Central memory CD8-positive, alpha-beta T cell (primary cell): ENCODE data around the gene RSRC1.
"Not testable (repeated sequence)": the region's sequence is repeated elsewhere in the genome, so short reads cannot be mapped to it uniquely, and the experiment has no call there.

Experiments used
- ATAC-seq: fragments of 150-1000 bp; cut with Tn5 transposase; replicated peaks from 2 replicates; pipeline ENCODE4 v1.10.0; 2022; ENCODE audit warnings: mild to moderate bottlenecking, moderate FRiP score, moderate number of reproducible peaks; ENCODE audit not compliant: poor library complexity, severe bottlenecking; ENCODE audit errors: extremely low read depth
- DNase-seq, 2 donors: peaks; one replicate each; pipeline ENCODE4 v3.0.0; 2021; ENCODE audit warnings: low spot score in 2 of 2
- H3K27ac Mint-ChIP-seq: one replicate; pipeline ENCODE4 v1.8.0; 2022; ENCODE audit warnings: low read depth, mild to moderate bottlenecking, moderate library complexity, mixed read lengths
- H3K27me3 Mint-ChIP-seq: one replicate; pipeline ENCODE4 v1.8.0; 2022; ENCODE audit warnings: mixed read lengths
- H3K36me3 Mint-ChIP-seq: one replicate; pipeline ENCODE4 v1.8.0; 2022; ENCODE audit warnings: mild to moderate bottlenecking, moderate library complexity, mixed read lengths; ENCODE audit not compliant: insufficient read depth
- H3K4me1 Mint-ChIP-seq: one replicate; pipeline ENCODE4 v1.8.0; 2022; ENCODE audit warnings: mixed read lengths
- H3K4me3 Mint-ChIP-seq: one replicate; pipeline ENCODE4 v1.8.0; 2022; ENCODE audit warnings: mild to moderate bottlenecking, moderate library complexity, mixed read lengths
- H3K9me3 Mint-ChIP-seq: one replicate; pipeline ENCODE4 v1.8.0; 2022; ENCODE audit warnings: mixed read lengths

RSRC1 gene

GRCh38 chr3:158520433-158520832 lies 410.5 kb downstream of the RSRC1 start:
- Mint-ChIP-seq H3K4me1 (no peaks in the 10 kb centered on the region), H3K27me3 (no peaks in the 10 kb centered on the region), H3K4me3 (no peak overlapping the region), H3K27ac (no peak overlapping the region), H3K9me3 (no peaks in the 10 kb centered on the region), H3K36me3 (peaks cover 2% of the 10 kb centered on the region)
- DNase-seq (no peak), ATAC-seq (no peak)

DNA sequence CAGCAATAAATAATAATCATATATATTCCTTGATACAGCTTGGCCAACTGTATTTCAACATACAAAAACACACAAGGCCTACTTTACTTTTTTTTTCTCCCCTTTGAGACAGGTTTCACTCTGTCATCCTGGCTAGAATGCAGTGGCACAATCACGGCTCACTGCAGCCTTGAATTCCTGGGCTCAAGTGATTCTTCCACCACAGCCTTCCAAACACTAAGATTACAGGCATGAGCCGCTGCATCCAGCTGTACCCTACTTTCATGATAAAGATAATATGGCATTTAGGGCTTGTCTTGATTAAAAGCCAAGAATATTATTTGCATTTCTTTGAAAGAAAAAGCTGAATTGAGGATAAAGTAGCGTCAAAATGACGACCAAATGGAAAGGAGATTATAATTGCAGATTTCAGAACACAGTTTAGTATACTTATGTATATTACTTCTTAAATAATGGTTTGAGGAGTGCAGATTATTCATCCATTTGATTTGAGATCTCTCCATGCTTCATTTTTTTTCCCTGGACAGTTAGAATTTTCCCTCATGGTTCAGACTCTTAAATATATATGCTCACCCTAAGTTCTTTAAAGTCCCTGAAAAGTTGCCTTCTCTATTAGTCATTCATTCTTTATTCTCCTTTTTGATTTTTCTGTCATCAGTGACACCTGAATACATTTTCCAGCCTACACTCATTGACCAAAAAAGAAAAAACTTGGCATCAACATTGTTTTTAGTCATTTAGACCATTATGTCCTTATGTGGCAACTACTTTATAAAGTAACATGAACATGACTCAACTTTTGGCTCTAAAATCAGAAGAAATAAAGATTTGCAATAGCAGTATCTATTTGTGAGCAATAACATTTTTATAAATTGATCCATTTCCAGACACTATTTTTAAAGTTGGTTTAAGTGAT lies 412.6 kb downstream of the RSRC1 start:
- ATAC-seq (no peak), DNase-seq (no peak)
- Mint-ChIP-seq H3K9me3 (no peaks in the 10 kb centered on the region), H3K36me3 (peaks cover 2% of the 10 kb centered on the region), H3K4me3 (no peak overlapping the region), H3K27me3 (no peaks in the 10 kb centered on the region), H3K4me1 (no peaks in the 10 kb centered on the region), H3K27ac (no peak overlapping the region)

- no peak overlapping the region for H3K4me3 Mint-ChIP-seq
- ATAC-seq (no peak), DNase-seq (no peak)
- H3K4me1 Mint-ChIP-seq = no peaks in the 10 kb centered on the region
- no peaks in the 10 kb centered on the region for H3K9me3 Mint-ChIP-seq
- no peak overlapping the region for H3K27ac Mint-ChIP-seq
- no peaks in the 10 kb centered on the region for H3K27me3 Mint-ChIP-seq
- H3K36me3 Mint-ChIP-seq = no peaks in the 10 kb centered on the region
These were observed 418.3 kb downstream of the RSRC1 start for GRCh38 chr3:158528076-158528674.

DNA sequence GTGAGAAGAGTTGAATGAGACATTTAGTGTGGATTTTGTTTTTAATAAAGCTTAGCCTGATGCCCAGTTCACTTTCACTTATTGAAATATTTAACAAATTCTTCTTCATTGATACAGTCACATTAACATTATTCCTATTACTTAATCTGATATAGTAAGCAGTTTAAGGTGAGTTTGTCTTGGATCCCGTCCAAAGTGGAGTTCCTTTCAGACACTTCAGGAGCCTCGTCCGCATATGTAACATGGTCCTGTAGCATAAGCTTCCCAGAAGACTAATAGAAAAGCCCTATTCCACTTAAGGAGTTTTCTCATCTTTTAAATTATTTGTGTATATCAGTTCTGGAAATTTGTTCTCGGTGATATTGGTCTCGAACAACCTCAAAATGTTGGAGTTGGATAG lies 421.4 kb downstream of the RSRC1 start:
- Mint-ChIP-seq H3K36me3 (no peaks in the 10 kb centered on the region), H3K27me3 (no peaks in the 10 kb centered on the region), H3K4me1 (no peaks in the 10 kb centered on the region), H3K27ac (no peak overlapping the region), H3K4me3 (no peak overlapping the region), H3K9me3 (no peaks in the 10 kb centered on the region)
- DNase-seq = no peak
- no peak for ATAC-seq

- no peak overlapping the region for H3K4me3 Mint-ChIP-seq
- no peaks in the 10 kb centered on the region for H3K9me3 Mint-ChIP-seq
- no peaks in the 10 kb centered on the region for H3K36me3 Mint-ChIP-seq
- no peak overlapping the region for H3K27ac Mint-ChIP-seq
- no peaks in the 10 kb centered on the region for H3K27me3 Mint-ChIP-seq
- ATAC-seq = no peak
- no peak for DNase-seq
- no peaks in the 10 kb centered on the region for H3K4me1 Mint-ChIP-seq
These were observed 422.3 kb downstream of the RSRC1 start for GRCh38 chr3:158532099-158532734.

- H3K4me1 Mint-ChIP-seq = no peaks in the 10 kb centered on the region
- H3K36me3 Mint-ChIP-seq = no peaks in the 10 kb centered on the region
- H3K27me3 Mint-ChIP-seq = no peaks in the 10 kb centered on the region
- DNase-seq (no peak), ATAC-seq (no peak)
- H3K4me3 Mint-ChIP-seq = no peak overlapping the region
- H3K9me3 Mint-ChIP-seq = no peaks in the 10 kb centered on the region
- no peak overlapping the region for H3K27ac Mint-ChIP-seq
These were observed 426.0 kb downstream of the RSRC1 start for GRCh38 chr3:158535918-158536317.

DNA sequence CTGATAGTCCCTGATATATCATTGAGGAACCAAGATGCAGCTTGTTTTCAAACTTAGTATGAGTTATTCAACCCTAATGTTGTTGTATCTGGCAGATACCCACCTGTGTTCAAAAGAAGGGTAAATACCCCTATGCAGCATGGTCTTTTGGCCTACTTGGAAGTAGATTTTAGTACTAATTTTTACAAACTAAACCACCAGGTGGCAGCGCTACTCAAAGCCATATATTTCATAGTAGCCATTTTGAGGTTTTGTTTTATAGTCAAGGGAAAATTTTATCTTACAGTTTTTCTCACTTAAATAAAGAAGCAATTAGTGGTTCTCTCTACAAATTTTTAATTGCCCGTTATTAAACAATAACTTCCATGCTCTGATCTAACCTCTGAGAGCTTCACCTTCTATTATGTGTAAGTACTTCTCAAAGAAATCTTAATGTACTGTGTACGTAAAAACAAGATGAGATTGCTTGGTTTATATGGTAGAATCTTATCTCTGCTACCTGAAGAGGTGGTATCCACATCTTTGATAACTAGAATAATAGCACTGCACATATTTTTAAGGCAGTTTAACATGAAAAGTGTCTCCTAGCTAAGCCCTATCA lies 429.6 kb downstream of the RSRC1 start:
- no peak overlapping the region for H3K27ac Mint-ChIP-seq
- no peak overlapping the region for H3K4me3 Mint-ChIP-seq
- no peaks in the 10 kb centered on the region for H3K27me3 Mint-ChIP-seq
- peaks cover 5% of the 10 kb centered on the region for H3K36me3 Mint-ChIP-seq
- H3K9me3 Mint-ChIP-seq = no peaks in the 10 kb centered on the region
- H3K4me1 Mint-ChIP-seq = no peaks in the 10 kb centered on the region
- ATAC-seq (no peak), DNase-seq (peak in 1 of 2 donors; percentile 15)

- DNase-seq (no peak), ATAC-seq (no peak)
- peaks cover 7% of the 10 kb centered on the region for H3K36me3 Mint-ChIP-seq
- H3K4me3 Mint-ChIP-seq = no peak overlapping the region
- no peaks in the 10 kb centered on the region for H3K27me3 Mint-ChIP-seq
- H3K9me3 Mint-ChIP-seq = no peaks in the 10 kb centered on the region
- H3K4me1 Mint-ChIP-seq = no peaks in the 10 kb centered on the region
- no peak overlapping the region for H3K27ac Mint-ChIP-seq
These were observed 430.2 kb downstream of the RSRC1 start for GRCh38 chr3:158540066-158540465.

DNA sequence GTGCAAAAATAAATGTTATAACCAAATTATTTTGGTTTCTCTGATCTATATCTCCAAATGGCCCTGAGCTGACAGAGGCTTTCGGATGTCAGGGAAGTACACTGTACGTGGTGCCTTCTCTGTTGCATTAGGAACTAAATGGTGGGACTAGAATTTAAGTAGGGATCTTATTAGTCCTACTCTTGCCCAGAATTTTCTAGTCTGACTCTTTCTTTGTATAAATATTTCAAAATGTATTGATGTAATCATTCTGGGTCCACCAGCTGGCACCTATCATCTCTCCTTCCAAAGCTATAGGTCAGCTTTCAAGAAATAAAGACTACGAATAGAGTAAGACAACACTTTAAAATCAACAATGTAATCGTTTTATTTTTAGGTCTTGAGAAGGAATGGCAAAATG lies 438.8 kb downstream of the RSRC1 start:
- Mint-ChIP-seq H3K4me1 (no peaks in the 10 kb centered on the region), H3K27ac (no peak overlapping the region), H3K27me3 (no peaks in the 10 kb centered on the region), H3K36me3 (peaks cover 11% of the 10 kb centered on the region), H3K9me3 (no peaks in the 10 kb centered on the region), H3K4me3 (no peak overlapping the region)
- ATAC-seq (no peak), DNase-seq (no peak)

GRCh38 chr3:158549938-158550337 lies 440.0 kb downstream of the RSRC1 start:
- not testable (repeated sequence) for H3K9me3 Mint-ChIP-seq, ATAC-seq, H3K4me3 Mint-ChIP-seq, H3K27ac Mint-ChIP-seq, DNase-seq, H3K27me3 Mint-ChIP-seq, H3K4me1 Mint-ChIP-seq, H3K36me3 Mint-ChIP-seq

DNA sequence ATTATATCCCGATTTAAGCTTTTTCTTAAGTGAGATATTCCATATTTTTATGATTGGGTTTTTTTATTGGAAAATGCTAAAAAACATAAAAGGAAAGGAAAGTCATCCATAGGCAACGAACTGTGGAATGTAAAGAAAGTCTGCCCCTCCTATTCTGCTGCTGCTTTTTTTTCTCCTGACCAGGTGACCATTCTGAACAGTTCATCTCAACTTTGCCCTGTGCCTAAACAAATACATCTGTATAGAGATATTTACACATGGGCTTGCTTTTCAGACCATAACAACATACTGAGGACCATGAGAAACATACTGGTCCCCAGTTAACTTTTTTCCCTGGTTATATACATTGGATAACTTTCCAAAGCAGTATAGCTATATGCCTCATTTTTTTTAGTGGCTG lies 442.2 kb downstream of the RSRC1 start:
- Mint-ChIP-seq H3K9me3 (no peaks in the 10 kb centered on the region), H3K4me3 (no peak overlapping the region), H3K4me1 (no peaks in the 10 kb centered on the region), H3K36me3 (peaks cover 4% of the 10 kb centered on the region), H3K27ac (no peak overlapping the region), H3K27me3 (peaks cover 5% of the 10 kb centered on the region)
- no peak for DNase-seq
- ATAC-seq = no peak

DNA sequence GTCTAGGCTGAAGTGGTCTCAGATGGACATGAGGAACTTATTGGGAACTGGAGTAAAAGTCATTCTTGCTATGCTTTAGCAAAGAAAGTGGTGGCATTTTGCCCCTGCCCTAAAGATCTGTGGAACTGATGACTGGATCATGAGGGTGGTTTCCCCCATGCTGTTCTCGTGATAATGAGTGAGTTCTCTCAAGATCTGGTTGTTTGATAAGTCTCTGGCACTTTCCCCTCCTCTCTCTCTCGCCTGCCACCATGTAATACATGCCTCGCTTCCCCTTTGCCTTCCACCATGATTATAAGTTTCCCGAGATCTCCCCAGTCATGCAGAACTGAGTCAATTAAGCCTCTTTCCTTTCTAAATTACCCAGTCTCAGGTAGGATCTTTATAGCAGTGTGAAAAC lies 449.6 kb downstream of the RSRC1 start:
- Mint-ChIP-seq H3K27me3 (peaks cover 13% of the 10 kb centered on the region), H3K27ac (no peak overlapping the region), H3K9me3 (no peaks in the 10 kb centered on the region), H3K36me3 (no peaks in the 10 kb centered on the region), H3K4me1 (no peaks in the 10 kb centered on the region), H3K4me3 (no peak overlapping the region)
- ATAC-seq = no peak
- DNase-seq = no peak
